HG02943 (cell line): Measurements from ENCODE around the gene CCT8.
A peak's percentile ranks its signal among the peaks of the same experiment; 100 is the strongest.
"Not testable (repeated sequence)": the region's sequence is repeated elsewhere in the genome, so short reads cannot be mapped to it uniquely, and the experiment has no call there.

ENCODE experiments used
- ATAC-seq: cut with Tn5 transposase; IDR thresholded peaks from one replicate; pipeline ENCODE4 v1.9.1; 2021; ENCODE audit warnings: mild to moderate bottlenecking, low read depth, moderate library complexity; ENCODE audit not compliant: unreplicated experiment

Gene CCT8

DNA sequence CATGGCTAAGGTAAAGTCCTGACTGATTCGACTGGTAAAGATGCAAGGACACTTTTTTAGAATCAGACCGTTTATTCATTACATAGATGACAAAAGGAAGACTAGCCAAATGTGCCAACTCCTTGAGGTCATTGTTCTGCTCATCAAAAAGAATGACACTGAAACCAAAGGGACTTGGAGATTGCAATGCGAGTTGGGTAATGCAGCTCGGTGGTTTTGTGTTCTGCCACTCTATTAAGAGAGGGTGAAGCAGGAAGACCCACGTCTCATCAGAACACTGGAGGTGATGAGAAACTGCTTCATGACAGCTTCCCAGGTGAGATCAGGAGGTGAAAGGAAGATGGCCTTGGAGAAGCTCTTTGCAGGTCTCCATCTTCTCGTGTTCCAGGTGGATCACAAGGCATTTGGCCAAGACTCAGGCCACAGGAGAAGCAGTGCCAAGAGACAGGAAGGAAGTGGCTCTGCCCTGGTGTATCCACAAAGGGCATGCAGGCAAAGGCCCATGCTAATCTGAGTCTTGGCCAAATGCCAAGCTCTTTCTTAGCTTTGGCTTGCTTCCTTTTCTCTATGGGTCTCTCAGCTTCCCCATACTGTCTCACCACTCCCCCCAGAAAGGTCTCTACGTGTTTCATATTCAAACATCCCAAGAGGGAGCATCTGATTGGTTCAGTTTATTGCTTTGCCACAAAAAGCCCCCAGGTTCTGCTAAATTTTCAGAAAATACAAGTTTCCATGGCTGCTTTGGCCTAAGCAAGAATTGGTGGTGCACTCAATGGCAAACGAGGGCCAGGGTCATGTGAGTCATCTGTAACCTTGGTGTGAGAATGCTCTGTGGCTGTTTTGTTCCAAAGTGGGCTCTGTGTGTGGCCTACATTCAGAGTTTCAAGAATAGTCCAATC, 5.7 kb upstream of the CCT8 start:
- ATAC-seq, result no peak

DNA sequence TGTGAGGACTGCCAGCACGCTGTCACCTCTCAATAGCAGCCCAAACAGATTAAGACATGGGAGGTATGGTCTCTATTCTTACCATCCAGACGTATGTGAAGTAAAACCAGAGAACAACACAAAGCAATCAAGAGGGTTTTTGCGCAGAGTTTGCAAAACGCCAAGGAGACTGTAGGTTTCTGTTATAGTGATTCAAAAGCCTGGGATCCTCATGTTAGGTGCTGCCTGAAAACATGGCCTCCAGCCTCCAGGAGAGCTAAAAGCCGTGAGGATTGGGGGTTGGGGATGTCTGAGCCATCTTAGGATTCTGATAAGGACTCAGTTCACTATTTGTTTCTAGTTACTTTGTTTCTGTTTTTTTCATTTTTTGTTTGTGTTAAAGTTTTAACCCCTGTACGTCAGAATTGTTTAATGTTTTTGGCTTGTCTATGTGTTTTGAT, 4.2 kb upstream of the CCT8 start:
- ATAC-seq, result no peak

DNA sequence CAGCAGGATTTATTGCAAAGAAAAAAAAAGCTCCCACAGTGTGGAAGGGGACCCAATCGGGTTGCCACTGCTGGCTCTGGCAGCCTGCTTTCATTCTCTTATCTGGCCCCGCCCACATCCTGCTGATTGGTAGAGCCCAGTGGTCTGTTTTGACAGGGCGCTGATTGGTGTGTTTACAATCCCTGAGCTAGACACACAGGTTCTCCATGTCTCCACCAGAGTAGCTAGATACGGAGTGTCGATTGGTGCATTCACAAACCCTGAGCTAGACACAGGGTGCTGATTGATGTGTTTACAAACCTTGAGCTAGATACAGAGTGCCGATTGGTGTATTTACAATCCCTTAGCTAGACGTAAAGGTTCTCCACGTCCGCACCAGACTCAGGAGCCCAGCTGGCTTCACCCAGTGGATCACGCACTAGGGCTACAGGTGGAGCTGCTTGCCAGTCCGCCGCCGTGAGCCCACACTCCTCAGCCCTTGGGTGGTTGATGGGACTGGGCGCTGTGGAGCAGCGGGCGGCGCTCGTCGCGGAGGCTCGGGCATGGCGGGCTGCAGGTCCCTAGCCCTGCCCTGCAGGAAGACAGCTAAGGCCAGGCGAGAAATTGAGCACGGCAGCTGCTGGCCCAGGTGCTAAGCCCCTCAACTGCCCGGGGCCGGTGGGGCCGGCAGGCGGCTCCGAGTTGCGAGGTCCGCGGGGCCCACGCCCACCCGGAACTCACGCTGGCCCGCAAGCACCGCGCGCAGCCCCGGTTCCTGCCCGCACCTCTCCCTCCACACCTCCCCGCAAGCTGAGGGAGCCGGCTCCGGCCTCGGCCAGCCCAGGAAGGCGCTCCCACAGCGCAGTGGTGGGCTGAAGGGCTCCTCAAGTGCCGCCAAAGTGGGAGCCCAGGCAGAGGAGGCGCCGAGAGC, 3.5 kb upstream of the CCT8 start:
- ATAC-seq, result not testable (repeated sequence)

DNA sequence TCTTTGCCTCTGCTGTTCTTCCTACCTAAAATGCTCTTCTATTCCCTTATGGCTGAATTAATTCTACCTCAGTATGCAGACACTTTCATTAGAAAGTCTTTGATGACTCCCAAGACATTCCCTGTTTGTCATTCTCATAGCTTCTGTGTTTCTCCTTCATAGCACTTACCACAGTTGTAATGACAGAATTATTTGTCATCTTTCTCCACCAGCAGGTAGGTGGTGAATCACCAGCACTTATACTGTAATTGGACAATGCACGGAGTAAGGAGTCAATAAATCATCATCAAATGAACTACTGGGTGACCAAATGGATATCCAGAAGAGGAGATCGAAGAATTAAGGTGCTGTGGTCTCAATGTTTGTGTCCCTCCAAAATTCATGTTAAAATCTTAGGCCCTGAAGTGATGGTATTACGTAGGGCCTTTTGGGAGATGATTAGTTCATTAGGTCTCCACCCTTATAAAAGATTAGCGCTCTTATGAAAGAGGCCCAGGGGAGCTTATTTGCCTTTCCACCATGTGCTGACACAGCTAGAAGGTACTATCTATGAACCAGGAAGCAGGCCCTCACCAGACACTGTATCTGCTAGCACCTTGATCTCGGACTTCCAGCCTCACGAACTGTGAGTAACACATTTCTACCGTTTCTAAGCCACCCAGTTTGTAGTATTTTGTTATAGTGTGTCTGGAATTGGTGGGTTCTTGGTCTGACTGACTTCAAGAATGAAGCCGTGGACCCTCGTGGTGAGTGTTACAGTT, 2.4 kb upstream of the CCT8 start:
- ATAC-seq, result no peak

DNA sequence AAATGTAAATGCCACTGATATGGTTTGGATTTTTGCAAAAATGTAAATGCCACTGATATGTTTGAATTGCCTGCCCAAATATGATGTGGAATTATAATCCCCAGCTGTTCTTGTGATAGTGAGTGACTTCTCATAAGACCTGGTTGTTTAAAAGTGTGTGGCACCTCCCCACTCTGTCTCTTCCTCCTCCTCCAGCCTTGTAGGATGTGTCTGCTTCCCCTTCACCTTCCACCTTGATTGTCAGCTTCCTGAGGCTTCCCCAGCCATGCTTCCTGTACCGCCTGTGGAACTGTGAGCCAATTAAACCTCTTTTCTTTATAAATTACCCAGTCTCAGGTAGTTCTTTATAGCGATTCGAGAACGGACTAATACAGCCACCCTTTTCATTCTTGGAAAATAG, 1.3 kb upstream of the CCT8 start:
- ATAC-seq, result no peak

DNA sequence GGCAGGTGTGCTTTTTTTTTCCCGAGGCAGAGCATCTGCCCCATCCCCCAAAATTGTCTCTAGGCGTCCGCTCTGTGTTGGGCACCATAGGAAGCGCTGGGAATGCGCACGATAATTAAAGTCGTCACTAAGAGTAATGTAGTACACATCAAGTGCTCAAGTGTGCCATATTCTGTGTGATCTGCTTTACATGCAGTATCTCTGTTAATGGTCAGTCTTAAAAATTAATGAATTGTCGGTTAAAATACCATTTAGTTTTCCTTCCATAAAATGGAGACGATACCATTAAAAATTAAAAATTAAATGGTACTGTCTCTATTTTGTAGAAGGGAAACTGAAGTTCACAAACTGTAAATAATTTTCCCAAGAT, 544 bp upstream of the CCT8 start:
- ATAC-seq, result peak; percentile 11

DNA sequence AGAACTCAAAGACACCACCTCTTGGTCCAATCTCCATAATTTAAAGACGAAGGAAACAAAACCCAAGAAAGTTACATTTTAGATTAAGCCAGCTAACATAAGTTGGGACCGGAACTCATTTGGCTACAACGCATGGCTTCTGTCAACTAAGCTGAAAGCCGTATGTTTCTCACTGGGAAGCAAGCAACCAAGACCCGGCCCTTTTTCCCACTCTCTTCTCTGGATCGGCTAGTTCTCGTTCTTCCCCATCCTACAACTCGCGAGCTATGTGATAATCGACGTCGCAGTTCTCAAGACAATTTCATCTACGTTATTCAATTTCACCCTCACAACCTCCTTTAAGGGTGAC, 601 bp downstream of the CCT8 start:
- peak; percentile 3 for ATAC-seq

DNA sequence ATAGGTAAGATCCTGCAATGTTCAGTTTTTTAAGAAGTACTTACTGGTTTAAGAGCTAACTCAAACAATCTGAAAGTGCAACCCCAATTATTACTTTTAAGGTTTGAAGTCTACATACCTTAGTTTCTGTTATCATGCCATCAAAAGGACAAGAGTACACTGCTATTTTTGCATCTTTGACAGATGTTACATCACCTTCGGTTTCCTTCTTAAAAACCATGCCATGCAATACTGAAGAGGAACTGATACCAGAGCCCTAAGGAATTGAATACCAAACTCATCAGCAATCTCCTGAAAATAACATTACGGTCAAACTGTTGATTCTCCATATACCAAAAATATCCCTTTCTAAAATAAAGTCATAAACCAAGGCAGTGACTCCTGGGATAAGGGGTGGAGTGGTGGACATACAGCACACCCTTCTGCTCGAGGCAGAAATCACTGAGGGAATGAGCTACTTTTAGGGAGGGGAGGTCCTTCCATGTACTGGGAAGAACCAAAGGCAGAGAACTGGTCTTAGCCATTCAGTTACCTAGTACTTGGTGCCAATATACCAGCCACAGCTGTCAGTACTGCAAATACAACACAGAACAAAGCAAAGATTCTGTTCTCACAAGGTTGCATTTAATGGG, 8.5 kb downstream of the CCT8 start:
- peak; percentile 97 for ATAC-seq

DNA sequence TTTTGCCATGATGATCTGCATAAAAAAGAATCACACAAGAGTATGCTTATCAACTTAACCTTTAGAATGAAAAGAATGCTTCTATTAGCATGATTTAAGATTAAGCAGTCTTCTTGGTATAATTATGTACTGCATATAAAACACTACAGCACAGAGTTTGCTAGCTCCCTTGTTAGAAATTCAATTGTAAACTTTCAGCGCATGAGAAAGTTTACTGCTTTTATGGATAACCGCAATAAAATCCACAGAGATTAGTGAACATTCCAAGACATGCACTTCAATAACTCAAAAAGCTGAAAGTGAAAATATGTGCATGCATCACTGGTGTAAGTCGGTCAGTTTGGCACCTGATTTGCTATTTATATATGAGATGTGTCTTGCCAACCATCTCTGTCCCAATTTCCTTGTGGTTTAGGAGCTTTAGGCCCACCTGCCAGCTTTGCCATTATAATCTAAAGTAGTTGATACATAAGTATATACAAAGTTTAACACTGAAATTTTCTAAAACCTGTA, 16.9 kb downstream of the CCT8 start:
- ATAC-seq, result no peak

DNA sequence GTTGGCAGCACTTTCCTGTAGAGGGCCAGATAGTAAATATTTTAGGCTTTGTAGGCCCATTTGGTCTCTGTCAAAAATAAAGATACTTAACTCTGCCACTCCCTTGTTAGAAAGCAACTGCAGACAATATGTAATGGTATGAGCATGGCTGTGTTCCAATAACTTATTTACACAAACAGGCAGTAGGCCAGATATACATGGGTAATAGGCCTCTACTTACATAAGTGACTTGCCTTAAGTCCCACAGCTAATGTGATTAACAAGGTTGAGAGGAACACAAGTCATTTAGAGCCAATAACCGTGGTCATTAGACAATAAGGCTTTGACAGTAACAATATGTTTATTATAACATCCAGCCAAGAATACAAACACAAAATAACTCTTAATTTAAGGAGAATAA, 17.4 kb downstream of the CCT8 start:
- no peak for ATAC-seq

DNA sequence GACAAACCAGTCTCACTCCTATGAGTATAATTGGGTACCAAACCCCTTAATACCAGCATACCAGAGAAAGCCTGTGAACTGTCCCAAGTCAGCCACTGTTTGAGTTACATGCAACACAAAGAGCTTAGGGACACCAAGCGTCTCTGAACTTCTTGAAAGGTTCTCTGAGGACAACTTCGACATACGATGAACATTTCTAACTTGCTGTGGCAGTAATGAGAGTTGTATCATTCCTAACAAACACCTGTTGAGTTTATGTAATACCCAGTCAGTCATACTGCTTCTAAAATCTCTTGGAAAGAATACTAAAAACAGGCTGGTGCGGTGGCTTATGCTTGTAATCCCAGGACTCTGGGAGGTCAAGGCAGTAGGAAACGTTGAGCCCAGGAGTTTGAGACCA, 18.4 kb downstream of the CCT8 start:
- ATAC-seq, result no peak

DNA sequence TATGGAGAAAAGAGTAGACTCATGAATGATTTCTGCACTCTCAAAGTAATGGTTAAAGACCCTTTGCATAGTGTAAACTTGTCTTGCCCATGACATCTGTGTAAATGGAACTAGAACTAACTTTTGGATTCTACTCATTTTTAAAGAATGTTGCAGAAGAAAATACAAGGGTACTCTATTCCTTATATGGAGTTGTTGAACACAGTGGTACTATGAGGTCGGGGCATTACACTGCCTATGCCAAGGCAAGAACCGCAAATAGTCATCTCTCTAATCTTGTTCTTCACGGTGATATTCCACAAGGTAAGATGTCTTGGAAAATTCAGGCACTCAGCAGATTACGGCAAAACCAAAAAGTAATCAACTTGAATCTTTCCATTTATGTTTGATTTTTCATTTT, 19.8 kb downstream of the CCT8 start:
- no peak for ATAC-seq

DNA sequence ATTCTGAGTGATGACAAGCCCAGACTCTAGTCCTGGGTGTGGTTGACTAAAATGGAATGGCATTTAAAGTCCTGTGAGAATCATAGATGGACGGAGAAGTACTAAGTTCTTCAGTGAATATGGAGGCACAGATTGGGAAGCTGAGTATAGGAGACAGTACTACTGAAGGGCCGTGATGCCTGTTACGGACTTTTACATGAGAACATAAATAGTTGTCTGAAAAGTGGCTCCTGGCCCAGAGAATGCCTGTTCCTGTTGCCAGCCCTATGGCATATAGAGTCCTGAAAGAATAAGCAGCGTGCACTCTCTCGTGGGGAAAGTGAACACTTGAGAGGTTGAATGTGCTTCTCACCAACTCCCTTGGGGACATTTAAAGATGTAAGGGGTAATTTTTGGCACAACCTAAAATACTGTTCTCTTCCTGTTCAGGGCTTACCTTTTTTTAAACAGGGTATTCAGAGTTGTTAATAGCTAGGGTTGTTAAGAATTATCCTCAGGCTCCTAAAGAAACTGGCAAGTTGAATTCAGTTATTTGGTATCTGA, 20.4 kb downstream of the CCT8 start:
- ATAC-seq, result no peak

DNA sequence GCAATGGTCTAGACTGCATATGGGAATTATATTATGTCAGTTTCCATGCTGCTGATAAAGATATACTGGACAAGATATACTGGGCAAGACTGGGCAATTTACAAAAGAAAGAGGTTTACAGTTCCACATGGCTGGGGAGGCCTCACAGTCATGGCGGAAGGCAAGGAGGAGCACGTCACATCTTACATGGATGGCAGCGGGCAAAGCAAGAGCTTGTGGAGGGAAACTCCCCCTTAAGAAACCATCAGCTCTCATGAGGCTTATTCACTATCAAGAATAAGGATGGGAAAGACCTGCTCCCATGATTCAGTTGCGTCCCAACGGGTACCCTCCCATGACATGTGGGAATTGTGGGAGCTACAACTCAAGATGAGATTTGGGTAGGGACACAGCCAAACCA, 21.2 kb downstream of the CCT8 start:
- ATAC-seq, result no peak

DNA sequence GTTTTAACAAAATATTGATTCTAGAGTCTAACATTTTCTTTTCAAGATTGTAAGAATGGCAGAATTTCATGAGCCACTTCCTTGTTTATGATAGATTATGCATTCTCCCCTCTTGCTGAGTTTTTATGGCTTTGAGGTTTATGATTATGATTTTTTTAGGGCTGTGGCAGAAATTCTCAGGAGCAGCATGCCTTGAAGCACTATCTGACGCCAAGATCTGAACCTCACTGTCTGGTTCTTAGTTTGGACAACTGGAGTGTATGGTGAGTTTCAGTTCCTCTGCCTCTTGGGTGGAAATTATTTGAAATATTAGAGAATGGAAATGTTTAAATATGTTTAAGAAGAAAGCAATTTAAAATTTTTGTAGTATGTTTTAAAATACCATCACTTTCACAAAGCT, 38.8 kb downstream of the CCT8 start:
- no peak for ATAC-seq

DNA sequence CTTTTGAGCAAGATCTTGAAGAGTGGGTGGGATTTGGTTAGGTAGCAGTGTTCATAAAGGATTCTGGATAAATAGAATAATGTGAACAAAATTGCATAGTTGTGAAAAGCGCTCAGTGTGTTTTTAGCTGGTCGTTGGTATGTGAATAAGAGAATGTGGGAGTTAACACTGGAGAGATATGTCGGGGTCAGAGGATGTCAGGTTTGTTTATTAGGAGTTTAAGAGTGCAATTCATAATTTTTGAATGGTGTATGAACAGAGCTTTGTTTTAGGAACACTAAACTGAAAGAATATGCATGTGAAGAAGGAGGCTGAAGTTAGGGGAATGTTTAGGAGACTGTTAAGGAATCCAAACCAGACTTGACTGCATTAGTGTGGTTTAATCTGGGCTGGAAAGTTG, 39.6 kb downstream of the CCT8 start:
- no peak for ATAC-seq

DNA sequence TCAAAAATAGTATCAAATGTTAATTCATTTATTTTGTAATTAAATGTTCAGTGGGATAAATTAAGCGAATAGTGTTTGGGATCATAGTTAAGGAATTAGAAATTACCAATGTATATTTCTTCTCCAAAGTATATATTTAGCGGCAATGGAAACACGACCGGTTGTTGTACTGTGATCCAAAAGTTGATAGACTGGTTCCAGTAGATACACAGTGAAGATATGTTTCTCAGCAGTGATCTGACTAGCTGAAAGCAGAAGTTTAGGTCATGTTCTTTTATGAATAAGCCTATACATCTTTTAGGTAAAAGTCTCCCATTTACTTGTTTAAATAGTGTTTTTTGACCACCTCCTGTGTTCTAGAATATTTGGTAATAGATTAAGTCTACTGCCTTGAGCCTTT, 40.1 kb downstream of the CCT8 start:
- ATAC-seq, result no peak

DNA sequence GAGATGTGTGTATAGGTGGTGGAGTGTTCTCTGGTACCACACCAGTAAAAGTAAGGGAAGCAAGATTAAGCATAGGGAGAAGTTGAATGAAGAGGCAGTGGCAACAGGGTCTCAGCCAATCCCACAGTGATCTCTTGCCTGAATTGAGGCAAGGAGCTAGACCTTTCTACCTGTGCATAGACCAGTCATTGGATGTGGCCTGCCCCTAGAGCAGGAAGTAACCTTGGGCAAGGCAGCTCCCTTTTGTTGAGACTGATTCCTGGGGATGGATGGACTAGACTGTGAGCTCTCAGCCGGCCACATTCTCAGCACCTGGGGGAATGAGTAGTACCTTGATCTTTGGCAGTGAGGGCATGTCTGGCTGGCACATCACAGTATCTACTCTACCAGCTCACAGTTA, 42.5 kb downstream of the CCT8 start:
- no peak for ATAC-seq

DNA sequence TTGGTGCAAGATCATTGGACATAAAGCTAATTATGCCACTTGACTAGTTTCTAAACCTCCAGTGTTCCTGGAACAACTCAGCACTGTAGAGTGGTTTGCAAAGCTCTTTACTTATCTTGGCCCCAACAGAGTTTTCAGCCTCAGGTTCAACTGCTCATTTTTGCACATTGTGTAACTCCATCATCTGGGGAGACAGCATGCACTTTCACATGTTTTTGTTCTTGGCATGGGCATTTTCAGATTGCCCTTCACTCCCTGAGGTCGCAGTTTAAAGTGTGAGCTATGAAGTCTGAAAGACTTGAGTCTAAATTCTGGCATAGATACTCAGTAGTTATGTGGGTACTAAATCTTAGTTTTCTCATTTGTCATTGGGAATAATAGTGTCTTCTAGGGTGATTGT, 43.9 kb downstream of the CCT8 start:
- no peak for ATAC-seq

DNA sequence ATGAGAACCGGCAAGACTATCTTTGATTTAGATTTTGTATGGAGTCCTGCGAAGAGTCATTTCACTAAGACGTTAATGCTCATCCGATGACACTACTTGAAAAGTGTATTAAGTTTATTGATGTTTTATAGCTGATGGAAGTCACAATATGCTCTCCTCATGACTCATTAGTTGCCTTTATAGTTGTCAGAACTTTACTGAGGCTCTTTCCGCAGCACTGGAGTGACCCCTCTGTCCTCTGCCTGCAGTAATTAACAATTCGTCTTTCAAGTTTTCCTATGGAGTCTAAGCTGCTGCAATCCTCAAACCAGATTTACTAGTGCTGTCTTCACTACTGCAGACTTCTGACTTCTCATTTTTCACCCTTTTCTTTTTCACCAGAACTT, 48.1 kb downstream of the CCT8 start:
- ATAC-seq, result no peak
